H4 (cell line): ENCODE measurements around the gene SMAD3. TPM values are rescaled to one million over a fixed set of nuclear protein-coding genes. Genes with fewer than 3 reads are reported as not detected.
A peak's percentile ranks its signal among the peaks of the same experiment; 100 is the strongest.

Experiments
- DNase-seq: peaks from one replicate; pipeline ENCODE4 v3.0.0-alpha.2; 2015; ENCODE audit warnings: low spot score
- total RNA-seq: library from RNA; depleted of rRNA; stranded (reverse); fragments of >200 nt; shearing (Covaris generic); gene quantifications from 2 replicates; pipeline ENCODE4 v1.2.3, GENCODE V29; 2014

SMAD3 gene
- total RNA-seq, 1 experiment from 2014 or later = 38.5 TPM

DNA sequence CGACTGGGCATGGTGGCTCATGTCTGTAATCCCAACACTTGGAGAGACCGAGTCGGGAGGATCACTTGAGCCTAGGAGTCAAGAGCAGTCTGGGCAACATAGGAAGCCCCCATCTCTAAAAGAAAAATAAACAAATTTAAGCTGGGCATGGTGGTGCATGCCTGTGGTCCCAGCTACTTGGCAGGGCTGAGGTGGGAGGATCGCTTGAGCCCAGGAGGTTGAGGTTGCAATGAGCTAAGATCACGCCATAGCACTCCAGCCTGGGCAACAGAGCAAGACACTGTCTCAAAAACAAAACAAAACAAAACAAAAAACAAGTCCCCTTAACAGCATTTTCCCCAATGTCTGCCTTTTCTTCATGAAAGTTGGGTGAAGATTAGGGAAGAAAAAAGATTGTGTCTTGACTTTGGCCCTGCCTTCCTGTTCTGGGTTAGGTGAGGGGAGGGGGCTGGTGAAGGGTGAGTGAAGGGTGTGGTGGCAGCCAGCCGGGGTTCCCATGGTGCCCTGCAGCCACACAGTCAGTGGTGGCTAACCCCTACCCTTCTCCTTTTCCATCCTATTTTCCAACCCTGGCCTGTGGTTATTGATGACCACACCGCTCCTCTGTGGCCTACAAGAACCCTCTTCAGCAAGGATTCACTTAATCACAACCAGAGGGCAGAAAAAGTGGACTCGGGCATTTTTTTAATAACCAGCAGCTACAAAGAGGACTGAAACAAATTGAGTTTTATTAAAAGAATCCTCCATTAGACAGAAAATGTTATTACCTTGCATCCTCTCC lies 28.4 kb upstream of the SMAD3 start:
- peak; percentile 55 for DNase-seq

DNA sequence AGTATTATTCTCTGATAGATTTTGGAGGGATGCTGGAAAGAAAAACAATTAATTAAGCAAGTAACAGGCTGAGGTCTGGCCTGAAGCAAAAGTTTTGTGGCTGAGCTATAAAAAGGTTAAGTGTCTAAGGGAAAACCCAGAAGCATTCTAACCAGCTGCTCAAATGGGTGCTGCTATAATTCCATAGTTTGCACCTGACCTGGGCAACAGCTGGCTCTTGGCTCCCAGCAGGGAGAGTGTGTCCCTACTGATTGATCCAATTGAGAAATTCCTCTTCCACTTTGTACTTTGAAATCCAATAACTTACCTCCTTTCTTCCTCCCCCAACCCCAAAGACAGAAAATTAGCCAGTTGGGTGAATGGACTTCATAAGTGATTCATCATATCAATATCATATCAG lies 27.7 kb upstream of the SMAD3 start:
- DNase-seq = no peak

- DNase-seq = no peak
These were observed 26.7 kb upstream of the SMAD3 start for GRCh38 chr15:67038736-67039135.

DNA sequence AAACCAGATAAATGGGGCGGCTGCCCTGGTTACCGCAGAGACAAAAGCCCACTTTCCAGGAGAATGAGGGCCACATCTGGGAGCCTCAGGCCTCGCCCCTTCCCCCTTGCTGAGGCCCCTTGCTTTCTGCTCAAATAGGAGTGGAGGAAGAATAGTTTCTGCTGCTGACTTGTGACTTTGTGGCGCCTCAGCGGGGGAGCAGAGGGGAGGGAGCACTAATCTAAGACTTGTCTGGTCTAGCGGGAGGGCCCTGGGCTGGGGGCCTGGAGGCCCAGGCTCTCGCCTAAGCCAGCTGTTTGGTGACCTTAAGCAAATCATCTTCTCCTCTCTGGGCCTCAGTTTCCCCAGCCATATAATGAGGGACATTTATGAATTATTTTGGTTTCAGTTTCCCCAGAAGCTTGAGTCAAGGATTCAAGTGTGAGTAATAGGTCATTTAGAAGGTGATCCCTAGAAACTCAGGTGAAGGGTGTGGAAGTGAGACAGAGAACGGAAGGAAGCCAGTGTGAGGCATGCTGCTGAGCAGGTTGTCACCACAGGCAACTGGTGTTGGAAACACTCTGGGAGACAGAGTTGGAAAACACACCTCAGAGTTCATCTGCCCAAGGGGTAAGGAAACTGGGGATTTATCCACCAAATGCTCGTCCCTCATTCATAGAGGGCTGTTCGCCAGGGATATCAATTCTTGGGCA lies 25.9 kb upstream of the SMAD3 start:
- DNase-seq = no peak

- no peak for DNase-seq
These were observed 25.1 kb upstream of the SMAD3 start for GRCh38 chr15:67040277-67040676.

GRCh38 chr15:67042551-67043142 lies 22.8 kb upstream of the SMAD3 start:
- no peak for DNase-seq

GRCh38 chr15:67043939-67044771 lies 21.2 kb upstream of the SMAD3 start:
- peak; percentile 90 for DNase-seq

- no peak for DNase-seq
These were observed 18.2 kb upstream of the SMAD3 start for GRCh38 chr15:67047149-67047661.

- peak; percentile 83 for DNase-seq
These were observed 16.8 kb upstream of the SMAD3 start for GRCh38 chr15:67048281-67049279.

- DNase-seq = peak; percentile 91
These were observed 15.9 kb upstream of the SMAD3 start for GRCh38 chr15:67049351-67050044.

DNA sequence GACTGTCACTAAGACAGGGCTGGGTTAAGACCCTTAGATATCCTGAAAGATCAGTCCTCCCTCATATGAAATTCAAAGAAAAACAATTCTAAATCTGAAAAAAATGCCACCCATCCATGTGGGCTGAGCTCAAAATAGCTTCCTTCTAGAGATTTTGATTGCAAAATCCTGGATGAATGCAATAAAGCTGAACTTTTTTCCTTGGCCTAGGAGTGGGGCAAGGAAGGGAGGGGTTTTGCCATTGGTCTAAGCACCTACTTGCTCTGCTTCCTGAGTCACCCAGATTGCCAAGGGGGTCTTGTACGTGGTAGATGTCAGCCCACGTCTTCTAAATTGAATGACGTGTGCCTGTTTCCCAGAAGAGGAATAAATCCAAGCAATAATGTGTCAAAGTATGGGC lies 15.3 kb upstream of the SMAD3 start:
- DNase-seq = peak; percentile 69

DNA sequence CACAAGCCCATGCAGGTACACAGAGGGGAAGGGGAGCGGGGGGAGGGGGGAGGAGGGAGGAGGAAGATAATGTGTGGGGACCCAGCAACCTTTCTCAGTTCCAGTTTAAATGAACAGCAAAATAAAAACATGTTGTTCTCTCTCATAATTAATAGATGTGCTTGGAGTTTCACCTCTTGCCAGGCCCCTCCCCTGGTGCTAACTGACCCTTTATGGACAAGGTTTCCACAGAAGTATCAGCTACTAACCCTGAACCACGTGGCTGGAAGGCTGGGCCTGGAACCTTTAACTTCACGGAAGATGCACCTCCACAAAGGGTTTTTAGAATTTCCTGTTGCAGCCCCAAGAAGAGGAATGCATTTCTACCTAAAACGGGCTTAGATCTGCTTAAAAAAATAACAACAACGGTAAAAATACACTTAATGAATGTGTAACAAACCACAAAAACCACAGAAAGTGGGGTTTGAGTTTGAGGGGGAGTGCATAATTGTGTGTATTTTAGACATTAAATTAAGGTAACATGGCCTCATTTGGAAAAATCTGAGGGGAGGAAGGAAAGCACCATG lies 14.8 kb upstream of the SMAD3 start:
- DNase-seq = no peak

GRCh38 chr15:67051088-67052045 lies 14.0 kb upstream of the SMAD3 start:
- DNase-seq = no peak

- DNase-seq = no peak
These were observed 10.7 kb upstream of the SMAD3 start for GRCh38 chr15:67054676-67055075.

DNA sequence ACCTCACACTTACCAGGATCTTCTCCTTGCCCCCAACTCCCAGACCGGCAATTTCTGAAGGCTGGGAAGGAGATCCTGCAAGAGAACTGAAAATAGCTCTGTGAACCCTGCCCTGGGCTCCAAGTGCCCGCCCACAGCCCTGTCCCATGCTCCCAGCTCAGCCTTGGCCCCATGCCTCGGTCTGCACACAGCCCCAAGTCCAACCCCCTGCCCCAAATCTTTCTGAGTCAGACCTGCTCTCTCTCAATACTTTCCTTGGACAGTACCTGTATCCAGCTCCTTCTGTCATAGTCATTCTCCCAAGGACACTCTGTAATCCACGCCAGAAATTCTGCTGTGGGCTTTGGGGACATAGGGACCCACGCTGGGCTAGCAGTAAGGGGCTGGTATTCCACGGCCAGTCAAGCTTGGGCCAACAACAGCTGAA lies 6.3 kb upstream of the SMAD3 start:
- DNase-seq = no peak

DNA sequence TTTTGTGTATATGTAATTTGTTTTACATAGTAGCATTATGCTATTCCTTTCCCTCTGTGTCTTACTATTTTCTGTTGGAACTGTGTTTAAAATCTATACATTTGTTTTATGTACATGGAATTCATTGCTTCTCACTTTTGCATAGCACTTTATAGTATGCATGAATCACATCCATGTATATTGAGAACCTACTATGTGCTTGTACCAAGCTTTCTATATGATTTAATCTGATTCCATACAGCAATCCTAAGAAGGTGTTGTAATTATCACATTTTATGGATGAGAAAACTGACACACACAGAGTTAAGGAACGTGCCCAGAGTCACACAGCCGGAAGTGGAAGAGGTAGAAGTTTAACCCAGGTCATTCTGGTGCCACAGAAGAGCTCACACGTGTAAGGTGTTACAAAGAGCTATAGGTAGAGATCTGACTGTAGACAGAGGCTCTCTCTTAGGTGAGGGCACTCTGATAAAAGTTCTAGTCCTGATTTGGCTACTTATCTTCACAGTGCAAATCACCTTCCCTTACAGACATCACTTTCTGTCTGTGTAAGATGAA lies 3.5 kb upstream of the SMAD3 start:
- DNase-seq = no peak

DNA sequence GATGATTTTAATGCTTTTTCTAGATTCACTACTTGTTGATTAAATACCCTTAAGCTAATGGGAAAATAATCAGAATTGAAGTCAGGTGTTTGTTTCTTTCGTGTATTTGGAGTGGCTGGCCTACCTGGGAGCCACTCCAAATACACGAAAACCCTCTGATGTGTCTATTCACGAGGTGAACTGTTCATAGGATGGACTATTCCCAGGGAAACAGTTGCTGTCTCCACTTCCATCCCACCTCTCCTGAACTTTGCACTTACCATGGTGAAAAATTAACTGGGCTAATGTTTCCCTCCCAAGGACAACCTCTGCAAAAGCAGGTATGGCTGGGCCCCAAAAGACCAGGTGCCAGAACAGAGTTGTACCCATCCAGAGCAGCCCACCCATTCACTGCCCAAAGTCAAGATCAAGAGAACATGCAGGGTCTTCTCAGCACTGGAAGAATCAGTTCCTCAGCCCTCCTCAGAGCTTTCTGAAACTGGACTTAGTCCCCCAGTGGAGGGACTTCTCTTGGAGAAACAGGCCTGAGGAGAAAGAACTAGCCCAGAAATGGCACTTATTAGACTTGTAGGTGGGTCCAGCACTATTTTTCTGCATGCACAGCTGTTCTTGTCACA lies 2.9 kb upstream of the SMAD3 start:
- DNase-seq = no peak
